ENCODE results near the gene CPNE7.

DNA sequence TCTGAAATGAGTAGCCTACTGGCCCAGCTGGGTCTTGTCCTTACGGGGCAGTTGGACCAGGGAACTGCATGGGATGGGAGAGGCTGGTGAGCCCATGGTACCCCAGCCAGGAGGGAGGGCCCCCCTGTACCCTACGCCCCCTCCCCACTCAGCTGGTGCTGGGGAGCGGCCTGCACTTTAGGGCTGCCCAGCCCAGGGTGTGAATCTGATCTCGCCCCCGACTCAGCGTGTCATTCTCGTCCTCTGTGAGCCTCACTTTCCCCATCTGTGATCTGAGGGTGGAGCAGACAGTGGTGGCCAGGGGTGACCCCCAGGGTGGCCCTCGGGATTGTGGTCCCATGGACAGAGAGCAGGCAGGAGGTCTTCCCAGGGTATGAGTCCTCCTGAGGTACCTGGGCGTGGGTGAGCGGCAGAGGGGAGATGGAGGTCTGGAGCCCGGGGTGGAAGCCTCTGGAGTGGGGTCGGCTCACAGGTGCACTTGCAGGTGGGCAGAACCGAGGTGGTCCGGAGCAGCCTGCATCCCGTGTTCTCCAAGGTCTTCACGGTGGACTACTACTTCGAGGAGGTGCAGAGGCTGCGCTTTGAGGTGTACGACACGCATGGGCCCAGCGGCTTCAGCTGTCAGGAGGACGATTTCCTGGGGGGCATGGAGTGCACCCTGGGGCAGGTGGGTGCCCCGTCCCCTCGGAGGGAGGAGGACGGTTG, 1.6 kb downstream of the CPNE7 start:
- TF ChIP-seq SPI1 (IDR thresholded peaks at IDR 0.05; ENCODE audit: borderline replicate concordance, low read depth) (no peak), GABPA (IDR thresholded peaks at IDR 0.05; ENCODE audit: low read depth) (no peak), POLR2AphosphoS5 (IDR thresholded peaks at IDR 0.05; ENCODE audit: low read depth) (no peak)
- TF ChIP-seq, protein P1, sequence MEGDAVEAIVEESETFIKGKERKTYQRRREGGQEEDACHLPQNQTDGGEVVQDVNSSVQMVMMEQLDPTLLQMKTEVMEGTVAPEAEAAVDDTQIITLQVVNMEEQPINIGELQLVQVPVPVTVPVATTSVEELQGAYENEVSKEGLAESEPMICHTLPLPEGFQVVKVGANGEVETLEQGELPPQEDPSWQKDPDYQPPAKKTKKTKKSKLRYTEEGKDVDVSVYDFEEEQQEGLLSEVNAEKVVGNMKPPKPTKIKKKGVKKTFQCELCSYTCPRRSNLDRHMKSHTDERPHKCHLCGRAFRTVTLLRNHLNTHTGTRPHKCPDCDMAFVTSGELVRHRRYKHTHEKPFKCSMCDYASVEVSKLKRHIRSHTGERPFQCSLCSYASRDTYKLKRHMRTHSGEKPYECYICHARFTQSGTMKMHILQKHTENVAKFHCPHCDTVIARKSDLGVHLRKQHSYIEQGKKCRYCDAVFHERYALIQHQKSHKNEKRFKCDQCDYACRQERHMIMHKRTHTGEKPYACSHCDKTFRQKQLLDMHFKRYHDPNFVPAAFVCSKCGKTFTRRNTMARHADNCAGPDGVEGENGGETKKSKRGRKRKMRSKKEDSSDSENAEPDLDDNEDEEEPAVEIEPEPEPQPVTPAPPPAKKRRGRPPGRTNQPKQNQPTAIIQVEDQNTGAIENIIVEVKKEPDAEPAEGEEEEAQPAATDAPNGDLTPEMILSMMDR (IDR thresholded peaks at IDR 0.05; ENCODE audit: insufficient read depth, low read length), result no peak
